Adipocyte (in vitro differentiated cells): ENCODE results near the gene NSMF.

ENCODE experiments used
- DNase-seq: peaks from one replicate; pipeline ENCODE4 v3.0.0-alpha.2; 2015; ENCODE audit warnings: low read depth
- H3K27me3 ChIP-seq: replicated peaks from 2 replicates; pipeline ENCODE4 v1.7.0; 2013; ENCODE audit warnings: mild to moderate bottlenecking, low read length, moderate library complexity; ENCODE audit not compliant: control insufficient read depth, insufficient read depth
- H3K36me3 ChIP-seq: 2 replicates; pipeline ENCODE4 v1.7.0; 2013; ENCODE audit warnings: low read length, mild to moderate bottlenecking, moderate library complexity; ENCODE audit not compliant: control insufficient read depth, insufficient read depth, severe bottlenecking
- H3K4me1 ChIP-seq: 2 replicates; pipeline ENCODE4 v1.7.0; 2013; ENCODE audit warnings: mild to moderate bottlenecking, low read length, moderate library complexity; ENCODE audit not compliant: control insufficient read depth, insufficient read depth
- H3K4me3 ChIP-seq: 2 replicates; pipeline ENCODE4 v1.7.0; 2013; ENCODE audit warnings: mild to moderate bottlenecking, low read length, moderate library complexity
- H3K9ac ChIP-seq: 2 replicates; pipeline ENCODE4 v1.7.0; 2013; ENCODE audit warnings: mild to moderate bottlenecking, low read length, moderate library complexity
- H3K9me3 ChIP-seq: 2 replicates; pipeline ENCODE4 v1.7.0; 2013; ENCODE audit warnings: mild to moderate bottlenecking, low read length, moderate library complexity; ENCODE audit not compliant: control insufficient read depth

Gene NSMF

DNA sequence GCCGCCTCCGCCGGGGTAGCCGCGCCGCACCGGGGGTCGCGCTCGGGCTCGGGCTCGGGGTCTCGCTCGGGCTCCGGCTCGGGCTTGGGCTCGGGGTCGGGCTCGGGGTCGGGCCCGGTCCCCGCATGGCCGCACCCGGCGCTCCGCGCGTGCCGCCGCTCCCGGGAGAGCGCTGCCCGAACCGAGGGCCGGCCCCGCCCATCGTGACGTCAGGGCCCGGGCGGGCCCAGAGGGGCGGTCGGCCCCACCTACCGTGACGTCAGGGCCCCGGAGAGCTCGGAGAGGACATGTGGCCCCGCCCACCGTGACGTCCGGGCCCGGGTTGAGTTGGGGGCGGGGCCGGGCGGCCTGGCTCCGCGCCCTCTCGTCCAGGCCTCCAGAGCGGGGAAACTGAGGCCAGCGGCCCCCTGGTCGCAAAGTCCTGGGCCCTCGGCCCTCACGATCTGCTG lies at the start of gene NSMF:
Gene NSMF (minus strand): TSS at position 183 of the 449 bp plus-strand sequence. CDS start 232 bp downstream, outside the sequence.
- no peaks in the 10 kb centered on the region for H3K27me3 ChIP-seq
- DNase-seq, result peak; percentile 99
- H3K4me1 ChIP-seq, result peaks cover 29% of the 10 kb centered on the region
- H3K9ac ChIP-seq, result peak within 1 kb of the TSS; percentile 89
- H3K9me3 ChIP-seq, result no peaks in the 10 kb centered on the region
- H3K36me3 ChIP-seq, result peaks cover 13% of the 10 kb centered on the region
- H3K4me3 ChIP-seq, result peak within 1 kb of the TSS; percentile 79

- H3K4me1 ChIP-seq, result no peaks in the 10 kb centered on the region
- H3K9me3 ChIP-seq, result no peaks in the 10 kb centered on the region
- no peak overlapping the region for H3K9ac ChIP-seq
- DNase-seq, result no peak
- H3K27me3 ChIP-seq, result no peaks in the 10 kb centered on the region
- H3K4me3 ChIP-seq, result no peak overlapping the region
- peaks cover 10% of the 10 kb centered on the region for H3K36me3 ChIP-seq
Observed at GRCh38 chr9:137506702-137507171, 47.6 kb upstream of the NSMF start.

DNA sequence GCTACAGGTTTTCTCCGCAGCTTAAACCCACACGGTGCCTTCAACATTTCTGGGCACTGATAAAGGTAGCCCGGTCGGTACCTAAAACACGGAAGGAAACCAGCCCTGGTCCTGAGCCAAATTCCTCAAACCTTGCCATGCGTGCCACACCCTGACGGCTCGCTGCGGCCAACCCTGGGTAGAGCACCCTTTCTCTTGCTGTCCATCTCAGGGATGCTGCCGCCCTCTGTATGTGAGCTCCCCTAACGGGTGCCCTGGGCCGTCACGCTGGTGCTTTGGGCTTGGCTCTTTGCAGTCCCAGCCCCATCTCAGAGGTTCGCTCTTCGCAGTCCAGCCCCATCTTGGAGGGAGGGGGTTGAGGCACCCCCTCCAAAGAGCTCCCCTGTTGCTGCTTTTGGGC lies 47.1 kb upstream of the NSMF start:
- no peaks in the 10 kb centered on the region for H3K27me3 ChIP-seq
- no peak overlapping the region for H3K9ac ChIP-seq
- DNase-seq, result no peak
- peaks cover 10% of the 10 kb centered on the region for H3K36me3 ChIP-seq
- no peaks in the 10 kb centered on the region for H3K9me3 ChIP-seq
- H3K4me3 ChIP-seq, result no peak overlapping the region
- H3K4me1 ChIP-seq, result no peaks in the 10 kb centered on the region

DNA sequence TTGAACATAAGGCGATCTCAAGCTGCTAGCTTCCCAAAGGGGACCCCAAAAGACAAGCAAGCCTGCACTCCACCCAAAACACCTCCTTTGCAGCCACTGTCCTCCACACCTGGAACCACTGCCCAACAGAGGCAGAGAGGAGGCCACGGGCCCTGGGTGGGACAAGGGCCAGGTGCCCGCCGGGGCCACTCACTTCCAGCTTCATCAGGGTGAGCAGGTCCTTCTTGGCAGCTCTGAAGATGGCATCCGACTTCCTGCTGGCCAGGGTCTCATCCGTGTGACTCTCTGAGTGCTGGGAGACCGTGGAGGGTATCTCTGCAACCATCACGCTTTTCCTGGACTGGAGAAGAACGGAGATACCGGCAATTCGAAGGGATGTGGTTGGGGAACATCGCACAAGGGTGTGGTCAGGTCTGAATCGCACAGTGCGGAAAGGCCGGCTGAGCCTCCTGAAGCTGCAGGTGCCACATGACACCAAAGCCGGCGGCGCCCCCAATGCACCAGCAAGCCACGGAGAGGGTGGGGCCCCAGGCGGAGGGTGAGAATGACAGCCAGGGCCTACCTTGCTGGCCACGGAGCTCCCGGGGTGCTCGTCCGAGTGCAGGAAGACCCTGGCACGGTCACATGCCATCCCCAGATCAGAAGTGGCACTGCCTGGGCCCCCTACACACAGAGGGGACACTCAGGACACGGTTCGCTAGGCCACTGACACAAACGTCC lies 46.4 kb upstream of the NSMF start:
- Histone ChIP-seq H3K4me1 (no peaks in the 10 kb centered on the region), H3K4me3 (no peak overlapping the region), H3K27me3 (no peaks in the 10 kb centered on the region), H3K36me3 (peaks cover 10% of the 10 kb centered on the region), H3K9ac (no peak overlapping the region), H3K9me3 (no peaks in the 10 kb centered on the region)
- no peak for DNase-seq

- H3K9ac ChIP-seq, result no peak overlapping the region
- no peaks in the 10 kb centered on the region for H3K4me1 ChIP-seq
- peaks cover 10% of the 10 kb centered on the region for H3K36me3 ChIP-seq
- no peak overlapping the region for H3K4me3 ChIP-seq
- H3K27me3 ChIP-seq, result no peaks in the 10 kb centered on the region
- DNase-seq, result no peak
- H3K9me3 ChIP-seq, result no peaks in the 10 kb centered on the region
Observed at GRCh38 chr9:137504432-137504777, 45.3 kb upstream of the NSMF start.

DNA sequence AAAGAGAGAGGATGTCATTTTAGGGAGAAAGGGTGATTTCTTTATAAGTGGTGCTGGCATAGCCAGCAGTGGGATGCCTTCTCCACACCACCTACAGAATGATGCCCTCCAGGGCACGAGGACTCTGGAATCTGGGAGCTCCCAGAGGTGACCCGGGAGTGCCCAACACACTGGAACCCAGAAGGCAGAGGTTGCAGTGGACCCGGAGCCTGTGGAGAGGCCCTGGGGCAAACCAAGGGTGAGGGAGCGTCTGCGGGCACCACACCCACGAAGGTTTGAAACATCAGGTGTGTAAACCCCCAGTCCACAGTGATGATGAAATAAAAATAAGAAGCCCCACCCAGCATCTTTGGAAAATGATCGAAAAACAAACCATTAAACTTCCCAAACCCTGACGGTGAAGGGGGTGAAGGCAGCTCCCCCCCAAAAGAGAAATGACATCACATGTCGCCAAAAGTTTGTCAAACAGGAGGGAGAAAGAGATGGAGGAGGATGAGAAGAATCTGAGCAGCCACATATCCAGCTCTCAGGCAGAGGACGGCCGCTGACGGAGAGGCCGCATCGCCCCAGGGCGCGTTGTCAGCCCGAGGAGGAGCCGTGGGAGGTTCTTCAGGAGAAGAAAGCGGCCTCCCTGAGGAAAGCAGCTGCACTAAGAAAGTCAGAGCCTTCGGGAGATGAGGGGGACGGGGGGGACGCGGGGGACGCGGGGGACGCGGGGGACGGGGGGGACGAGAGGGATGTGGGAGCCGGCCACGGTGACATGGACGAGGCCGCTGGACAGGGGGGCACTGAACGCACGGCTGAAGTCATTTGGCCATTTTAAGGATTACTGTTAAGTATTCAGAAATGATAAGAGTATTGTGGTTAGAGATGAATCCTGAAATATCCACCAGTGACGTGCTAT lies 43.1 kb upstream of the NSMF start:
- peaks cover 11% of the 10 kb centered on the region for H3K36me3 ChIP-seq
- H3K9ac ChIP-seq, result no peak overlapping the region
- H3K9me3 ChIP-seq, result no peaks in the 10 kb centered on the region
- DNase-seq, result no peak
- H3K4me1 ChIP-seq, result no peaks in the 10 kb centered on the region
- no peak overlapping the region for H3K4me3 ChIP-seq
- no peaks in the 10 kb centered on the region for H3K27me3 ChIP-seq

DNA sequence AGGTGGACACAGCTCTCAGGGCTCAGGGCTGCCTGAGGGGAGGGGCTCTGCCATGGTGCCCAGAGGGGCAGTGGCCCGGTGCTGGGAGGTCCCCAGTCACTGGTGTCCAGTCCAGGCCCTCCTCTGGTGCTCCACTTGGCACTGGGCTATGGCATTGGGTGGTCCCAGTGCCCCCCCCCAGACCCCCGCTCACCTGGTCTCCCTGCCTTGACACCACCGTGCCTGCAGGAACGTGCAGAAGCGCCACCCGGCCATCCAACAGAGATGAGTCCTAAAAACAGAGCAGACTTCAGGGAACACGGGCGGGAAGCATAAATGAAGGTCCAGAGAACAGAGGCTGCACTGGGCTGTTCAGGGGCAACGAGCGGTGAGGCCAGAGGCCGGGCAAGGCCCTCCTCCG lies 42.3 kb upstream of the NSMF start:
- no peaks in the 10 kb centered on the region for H3K9me3 ChIP-seq
- no peak overlapping the region for H3K9ac ChIP-seq
- H3K4me1 ChIP-seq, result no peaks in the 10 kb centered on the region
- peaks cover 11% of the 10 kb centered on the region for H3K36me3 ChIP-seq
- no peaks in the 10 kb centered on the region for H3K27me3 ChIP-seq
- no peak for DNase-seq
- no peak overlapping the region for H3K4me3 ChIP-seq

DNA sequence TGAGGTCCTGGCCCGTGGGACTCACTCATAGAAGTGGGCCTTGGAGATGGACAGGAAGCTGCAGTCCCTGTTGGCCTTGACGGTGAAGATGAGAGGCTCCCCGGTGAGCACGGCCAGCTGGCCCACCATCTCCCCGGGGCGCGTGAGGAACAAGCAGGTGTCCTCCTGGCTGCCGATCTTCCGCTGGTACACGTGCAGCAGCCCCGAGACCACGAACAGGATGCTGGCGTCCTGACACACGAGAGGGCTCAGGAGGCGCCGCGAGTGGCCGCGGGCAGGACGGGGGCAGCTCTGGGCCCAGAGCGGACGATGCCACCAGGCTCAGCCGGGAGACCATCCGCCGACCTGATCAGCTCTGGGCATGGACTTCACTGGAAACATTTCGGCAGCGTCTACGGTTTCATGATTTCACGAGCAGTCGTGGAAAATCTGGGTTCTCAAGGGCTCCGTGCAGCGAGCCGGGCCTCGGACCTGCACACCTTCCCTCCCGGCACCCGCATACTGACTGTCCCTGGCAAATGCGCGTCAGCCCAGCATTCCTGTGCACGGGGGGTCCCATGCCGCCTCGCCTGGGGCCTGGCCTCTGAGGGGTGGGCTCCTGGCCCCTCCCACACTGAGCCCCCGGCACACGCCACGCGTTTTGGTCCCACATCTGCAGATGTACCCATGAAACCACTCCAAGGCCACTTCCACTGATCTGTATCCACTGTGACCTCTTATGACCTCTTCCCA lies 41.7 kb upstream of the NSMF start:
- no peaks in the 10 kb centered on the region for H3K27me3 ChIP-seq
- peaks cover 11% of the 10 kb centered on the region for H3K36me3 ChIP-seq
- no peak overlapping the region for H3K9ac ChIP-seq
- no peak overlapping the region for H3K4me3 ChIP-seq
- no peaks in the 10 kb centered on the region for H3K4me1 ChIP-seq
- no peak for DNase-seq
- no peaks in the 10 kb centered on the region for H3K9me3 ChIP-seq

GRCh38 chr9:137499858-137500661 lies 40.9 kb upstream of the NSMF start:
- H3K36me3 ChIP-seq, result peaks cover 11% of the 10 kb centered on the region
- no peaks in the 10 kb centered on the region for H3K9me3 ChIP-seq
- H3K27me3 ChIP-seq, result no peaks in the 10 kb centered on the region
- no peaks in the 10 kb centered on the region for H3K4me1 ChIP-seq
- DNase-seq, result no peak
- no peak overlapping the region for H3K9ac ChIP-seq
- H3K4me3 ChIP-seq, result no peak overlapping the region

DNA sequence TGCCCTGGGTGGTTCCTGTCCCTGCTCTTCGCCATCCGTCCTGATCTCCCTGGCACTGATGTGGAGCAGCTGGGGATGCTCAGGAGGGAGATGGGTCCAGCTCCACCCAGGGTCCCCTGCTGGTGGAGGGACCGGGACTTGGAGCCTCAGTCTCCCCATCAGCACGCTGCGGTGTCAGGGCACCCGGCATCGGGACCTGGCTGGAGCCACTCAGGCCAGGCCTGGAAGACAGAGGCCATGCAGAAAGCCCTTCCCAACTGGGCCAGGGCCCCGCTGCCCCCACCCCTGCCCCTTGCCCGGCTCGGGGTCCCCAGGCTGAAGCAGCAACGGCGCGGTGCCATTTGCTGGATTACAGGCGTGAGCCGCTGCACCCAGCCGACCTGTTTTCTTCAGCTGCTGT lies 40.3 kb upstream of the NSMF start:
- no peak for DNase-seq
- peaks cover 11% of the 10 kb centered on the region for H3K36me3 ChIP-seq
- H3K9ac ChIP-seq, result no peak overlapping the region
- no peaks in the 10 kb centered on the region for H3K27me3 ChIP-seq
- H3K4me1 ChIP-seq, result no peaks in the 10 kb centered on the region
- H3K9me3 ChIP-seq, result no peaks in the 10 kb centered on the region
- no peak overlapping the region for H3K4me3 ChIP-seq
